ENCODE results near the gene PCCB. TPM values are rescaled to one million over a fixed set of nuclear protein-coding genes. Genes with fewer than 3 reads are reported as not detected.

The PCCB gene
- total and polyA plus RNA-seq, 9 donors = 8.2 to 107 (median 22.1) TPM

- Histone ChIP-seq H3K9me3 (no peaks in the 10 kb centered on the region), H3K36me3 (no peaks in the 10 kb centered on the region), H3K27me3 (no peaks in the 10 kb centered on the region), H3K27ac (no peak overlapping the region), H3K4me3 (no peak overlapping the region), H3K4me1 (ENCODE audit: insufficient read depth) (no peaks in the 10 kb centered on the region)
- no peak for DNase-seq
- 87 to 91% (median 88%) methylated on average over 8 of the region's 8 CpGs for WGBS, 3 donors
- intact Hi-C loops (cut with DNase I) = no loop called here
- TF ChIP-seq, protein P1, sequence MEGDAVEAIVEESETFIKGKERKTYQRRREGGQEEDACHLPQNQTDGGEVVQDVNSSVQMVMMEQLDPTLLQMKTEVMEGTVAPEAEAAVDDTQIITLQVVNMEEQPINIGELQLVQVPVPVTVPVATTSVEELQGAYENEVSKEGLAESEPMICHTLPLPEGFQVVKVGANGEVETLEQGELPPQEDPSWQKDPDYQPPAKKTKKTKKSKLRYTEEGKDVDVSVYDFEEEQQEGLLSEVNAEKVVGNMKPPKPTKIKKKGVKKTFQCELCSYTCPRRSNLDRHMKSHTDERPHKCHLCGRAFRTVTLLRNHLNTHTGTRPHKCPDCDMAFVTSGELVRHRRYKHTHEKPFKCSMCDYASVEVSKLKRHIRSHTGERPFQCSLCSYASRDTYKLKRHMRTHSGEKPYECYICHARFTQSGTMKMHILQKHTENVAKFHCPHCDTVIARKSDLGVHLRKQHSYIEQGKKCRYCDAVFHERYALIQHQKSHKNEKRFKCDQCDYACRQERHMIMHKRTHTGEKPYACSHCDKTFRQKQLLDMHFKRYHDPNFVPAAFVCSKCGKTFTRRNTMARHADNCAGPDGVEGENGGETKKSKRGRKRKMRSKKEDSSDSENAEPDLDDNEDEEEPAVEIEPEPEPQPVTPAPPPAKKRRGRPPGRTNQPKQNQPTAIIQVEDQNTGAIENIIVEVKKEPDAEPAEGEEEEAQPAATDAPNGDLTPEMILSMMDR (IDR thresholded peaks at IDR 0.05) = no peak
- TF ChIP-seq EP300 (IDR thresholded peaks at IDR 0.05) (no peak), POLR2A (IDR thresholded peaks at IDR 0.05) (no peak)
These were observed 5.7 kb downstream of the PCCB start for GRCh38 chr3:136255672-136256406.

DNA sequence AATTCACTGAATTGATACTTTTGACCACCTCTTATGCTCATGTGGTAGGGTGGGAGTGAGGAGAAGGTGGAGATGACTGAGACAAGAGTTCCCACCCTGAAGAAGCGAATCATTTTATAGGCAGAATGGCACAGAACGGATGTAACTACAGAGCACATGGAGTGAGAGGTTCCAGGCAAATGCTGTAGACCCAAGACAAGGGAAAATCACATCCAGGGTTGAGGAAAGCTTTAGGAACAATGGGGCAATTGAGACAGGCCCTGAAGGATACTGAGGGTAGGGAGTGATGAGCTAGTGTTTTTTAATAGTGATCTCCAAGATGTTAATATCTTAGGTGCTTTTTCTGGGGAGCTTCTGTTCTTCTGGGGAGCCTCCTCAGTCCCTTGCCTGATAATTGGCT is 8.1 kb downstream of the PCCB start:
- intact Hi-C loops (cut with DNase I) = no loop called here
- WGBS, 3 donors = 97 to 99% (median 97%) methylated on average over 2 of the region's 2 CpGs
- TF ChIP-seq EP300 (IDR thresholded peaks at IDR 0.05) (no peak), POLR2A (IDR thresholded peaks at IDR 0.05) (no peak)
- TF ChIP-seq, protein P1 (IDR thresholded peaks at IDR 0.05) = no peak

DNA sequence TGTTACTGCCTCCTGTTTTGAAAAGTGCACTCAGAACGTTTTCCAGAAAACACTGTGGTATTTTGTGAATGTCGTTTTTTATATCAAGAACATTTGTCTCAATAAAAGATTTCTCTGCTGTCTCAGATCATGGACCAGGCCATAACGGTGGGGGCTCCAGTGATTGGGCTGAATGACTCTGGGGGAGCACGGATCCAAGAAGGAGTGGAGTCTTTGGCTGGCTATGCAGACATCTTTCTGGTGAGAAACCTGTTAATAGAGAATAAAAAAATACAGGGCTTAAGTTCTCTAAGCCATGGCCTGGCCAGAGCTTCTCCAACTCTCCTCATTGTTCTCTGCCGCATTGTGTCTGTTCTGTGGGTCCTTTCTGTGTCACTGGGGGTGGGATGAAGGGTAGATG is 11.7 kb downstream of the PCCB start:
- no peaks in the 10 kb centered on the region for H3K36me3 ChIP-seq
- intact Hi-C loops (cut with DNase I) = no loop called here
- H3K4me3 ChIP-seq = no peak overlapping the region
- H3K27me3 ChIP-seq = no peaks in the 10 kb centered on the region
- H3K27ac ChIP-seq = peak overlapping the region in 1 of 2 donors; percentile 60
- WGBS, 3 donors = 41 to 52% (median 49%) methylated on average over 5 of the region's 5 CpGs
- H3K4me1 ChIP-seq (ENCODE audit: insufficient read depth) = peaks cover 2% of the 10 kb centered on the region
- H3K9me3 ChIP-seq = no peaks in the 10 kb centered on the region
- DNase-seq = no peak
- TF ChIP-seq EP300 (IDR thresholded peaks at IDR 0.05) (no peak), POLR2A (IDR thresholded peaks at IDR 0.05) (no peak)
- TF ChIP-seq, protein P1 (IDR thresholded peaks at IDR 0.05) = no peak

More for the DNA sequence above, 8.1 kb downstream of the PCCB start:
- Histone ChIP-seq H3K4me3 (no peak overlapping the region), H3K27ac (no peak overlapping the region), H3K36me3 (no peaks in the 10 kb centered on the region), H3K9me3 (no peaks in the 10 kb centered on the region), H3K27me3 (no peaks in the 10 kb centered on the region), H3K4me1 (ENCODE audit: insufficient read depth) (peaks cover under 1% of the 10 kb centered on the region)
- DNase-seq = no peak

DNA sequence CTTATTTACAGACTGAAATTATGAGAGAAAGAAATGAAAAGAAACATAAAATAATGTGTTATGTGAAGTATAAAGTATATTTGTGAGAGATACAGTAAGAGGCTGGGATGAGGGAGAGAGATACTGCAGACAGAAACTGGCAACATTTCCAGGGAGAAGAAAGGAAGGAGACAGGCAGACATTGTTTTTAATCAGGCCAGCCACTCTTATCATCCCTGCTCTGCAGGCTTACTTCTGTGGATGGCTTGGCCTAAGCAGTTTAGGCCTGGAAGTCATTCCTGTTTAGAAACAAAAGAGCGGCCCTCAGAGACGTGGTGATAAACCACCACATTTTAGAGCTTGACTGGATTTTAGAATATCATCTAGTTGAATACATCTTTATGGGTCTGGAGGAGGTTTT is 12.4 kb downstream of the PCCB start:
- intact Hi-C loops (cut with DNase I) = no loop called here
- Histone ChIP-seq H3K4me3 (no peak overlapping the region), H3K36me3 (no peaks in the 10 kb centered on the region), H3K27ac (peak overlapping the region in 1 of 2 donors; percentile 60), H3K27me3 (no peaks in the 10 kb centered on the region), H3K9me3 (no peaks in the 10 kb centered on the region), H3K4me1 (ENCODE audit: insufficient read depth) (peaks cover 2% of the 10 kb centered on the region)
- TF ChIP-seq POLR2A (IDR thresholded peaks at IDR 0.05) = no peak
- TF ChIP-seq, protein P1 (IDR thresholded peaks at IDR 0.05) = no peak
- TF ChIP-seq EP300 (IDR thresholded peaks at IDR 0.05) = no peak
- no peak for DNase-seq
- 15 to 36% (median 15%) methylated on average over 2 of the region's 2 CpGs for WGBS, 3 donors
